Activated CD4-positive, alpha-beta T cell treated with anti-CD3 and anti-CD28 coated beads for 4 hours (primary cell): Measurements from ENCODE around the gene UVRAG.

ENCODE experiments used
- DNase-seq, 2 donors: peaks; one replicate each; pipeline ENCODE4 v3.0.0-alpha.2; 2020

Gene UVRAG

DNA sequence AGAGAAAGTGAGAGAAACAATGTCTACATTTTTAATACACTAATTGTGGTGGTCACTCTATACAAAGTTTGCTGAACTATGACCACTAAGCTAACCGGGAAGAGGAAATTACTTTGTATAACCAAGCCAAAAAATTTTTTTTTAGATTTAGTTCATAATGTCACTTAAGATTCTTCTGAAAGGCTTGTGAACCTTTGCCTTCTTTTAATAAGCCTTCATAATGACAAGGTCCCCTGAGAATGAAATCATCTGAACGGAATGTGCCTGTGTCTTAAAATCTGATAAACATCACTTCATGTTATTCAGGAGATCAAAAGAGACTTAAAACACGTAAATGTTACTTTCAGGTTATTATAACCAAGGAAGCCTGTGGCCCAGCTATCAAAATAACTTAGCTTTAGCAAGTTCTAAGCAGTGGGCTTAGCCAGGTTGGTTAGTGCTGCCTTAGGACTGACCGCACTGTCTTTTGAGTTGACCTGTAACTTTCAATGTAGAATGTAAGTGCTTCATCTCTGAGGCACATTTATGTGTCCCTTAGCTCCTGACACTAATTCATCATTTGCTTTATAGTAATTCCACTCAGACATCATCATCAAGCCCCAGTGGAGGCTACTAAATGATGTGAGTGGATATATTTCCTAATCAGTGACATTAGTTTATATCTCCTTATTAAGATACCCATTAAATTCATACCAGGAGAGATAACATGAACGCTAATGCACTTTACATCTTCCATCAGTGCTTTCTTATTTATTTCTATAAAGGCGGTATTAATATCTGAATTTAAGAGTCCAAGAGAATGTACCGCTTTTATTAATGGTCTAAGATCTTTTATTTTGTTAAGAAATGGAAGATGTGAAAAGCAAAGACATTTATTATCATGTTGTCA lies 268.8 kb downstream of the UVRAG start:
- DNase-seq: no peak

DNA sequence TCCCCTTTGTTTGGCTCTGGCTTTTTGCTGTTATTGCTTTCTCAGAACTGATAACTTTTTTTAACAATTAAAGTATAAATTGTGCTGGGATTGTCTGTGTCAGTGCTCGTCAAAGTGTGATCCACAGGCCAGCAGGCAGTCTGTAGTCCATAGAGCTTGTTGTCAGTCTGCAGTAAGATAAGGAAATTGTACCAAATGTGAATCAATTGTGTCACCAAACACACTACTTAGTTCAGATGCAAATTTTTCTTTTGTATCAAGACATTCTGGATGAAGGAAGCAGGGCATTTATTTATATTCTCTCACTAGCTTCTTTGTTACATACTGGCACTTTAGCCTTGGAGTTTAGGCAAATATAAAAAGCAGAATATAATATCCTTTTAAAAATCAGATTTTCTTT lies 270.3 kb downstream of the UVRAG start:
- no peak for DNase-seq

DNA sequence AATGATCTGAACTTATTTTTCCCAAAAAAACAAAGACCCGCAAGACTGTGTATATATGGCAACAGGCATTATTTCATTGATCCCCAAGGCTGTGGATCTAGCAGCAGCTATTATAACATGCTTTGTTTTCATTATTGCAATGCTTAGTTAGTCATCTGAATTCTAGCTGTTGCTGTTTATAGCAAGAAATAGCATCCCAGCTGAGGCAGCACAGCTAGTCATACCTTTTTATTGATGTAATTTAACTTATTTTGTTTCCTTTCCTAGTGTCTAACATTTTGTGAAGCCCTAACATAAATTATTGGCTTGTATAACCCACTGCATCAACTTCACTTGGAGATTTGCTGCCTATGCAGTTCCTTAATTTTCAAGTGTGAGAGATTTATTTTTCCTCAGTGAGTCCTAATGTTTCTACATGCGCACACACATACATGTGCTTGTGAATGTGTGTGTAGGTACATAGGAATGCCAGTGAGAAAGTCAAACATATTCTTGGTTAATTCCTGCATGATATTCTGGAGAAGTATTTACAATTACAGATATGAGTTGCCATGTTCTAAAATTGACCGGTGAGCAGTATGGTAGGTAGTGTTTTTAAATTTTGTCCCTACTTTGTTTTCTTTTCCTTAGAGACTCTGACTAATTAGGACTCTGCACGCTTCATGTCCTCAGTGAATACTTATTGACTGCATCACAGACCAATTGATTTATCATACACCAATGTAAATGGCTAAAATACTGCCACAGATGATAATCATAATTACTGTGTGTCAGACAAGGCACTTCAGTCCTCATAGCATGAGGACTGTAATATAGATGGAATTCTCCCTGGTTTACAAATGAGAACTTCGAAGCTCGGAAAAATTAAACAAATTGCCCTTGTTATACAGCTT lies 272.0 kb downstream of the UVRAG start:
- DNase-seq: no peak

DNA sequence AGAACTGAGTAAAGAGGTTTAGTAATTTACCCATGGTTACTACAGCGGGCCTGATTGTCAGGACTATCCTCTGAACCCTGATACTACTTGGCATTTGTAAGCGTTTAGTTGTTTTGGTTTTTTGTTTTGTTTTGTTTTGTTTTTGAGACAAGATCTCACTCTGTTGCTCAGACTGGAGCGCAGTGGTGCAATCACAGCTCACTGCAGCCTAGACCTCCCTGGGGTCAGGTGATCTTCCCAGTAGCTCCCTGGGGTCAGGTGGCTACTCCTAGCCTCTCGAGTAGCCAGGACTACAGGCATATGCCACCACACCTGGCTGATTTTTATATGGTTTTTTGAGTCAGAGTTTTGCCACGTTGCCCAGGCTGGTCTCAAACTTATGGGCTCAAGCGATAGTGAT lies 272.7 kb downstream of the UVRAG start:
- no peak for DNase-seq

DNA sequence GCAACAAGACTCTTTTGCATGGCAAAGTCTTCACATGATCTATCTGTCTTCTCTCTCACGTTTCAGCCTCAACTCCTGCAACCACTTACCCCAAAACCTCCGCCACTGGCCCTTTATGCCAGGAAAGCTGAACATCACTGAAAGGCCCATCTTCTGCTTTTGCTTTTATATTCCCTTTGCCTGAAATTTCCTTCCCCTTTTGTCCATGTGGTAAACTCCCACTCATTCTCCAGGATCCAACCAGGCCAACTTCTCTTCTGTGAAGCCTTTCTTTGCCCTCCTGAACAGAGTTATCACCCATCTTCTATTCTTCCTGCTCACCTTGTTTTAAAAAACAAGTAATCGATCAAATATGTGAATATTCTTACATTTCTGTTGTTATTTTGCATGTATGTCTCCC lies 273.5 kb downstream of the UVRAG start:
- DNase-seq: no peak

DNA sequence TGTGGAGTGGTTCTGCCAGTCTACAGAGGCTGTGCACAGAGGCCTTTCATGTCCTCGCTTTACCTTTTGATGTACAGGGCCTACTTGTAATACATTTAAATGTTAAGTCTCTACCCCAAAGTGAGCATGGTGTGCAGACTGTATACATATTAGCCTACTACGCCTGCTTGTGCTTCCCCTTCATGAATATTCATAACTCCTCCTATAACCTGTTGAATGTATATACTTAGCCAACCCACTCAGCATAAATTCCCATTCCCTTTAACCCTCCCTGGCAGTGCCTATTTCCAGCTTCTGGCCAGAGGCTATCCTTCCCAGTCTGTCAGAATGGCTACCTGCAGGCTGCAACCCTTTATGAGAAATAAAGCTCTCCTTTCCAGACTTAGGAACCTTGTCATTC lies 275.2 kb downstream of the UVRAG start:
- no peak for DNase-seq

DNA sequence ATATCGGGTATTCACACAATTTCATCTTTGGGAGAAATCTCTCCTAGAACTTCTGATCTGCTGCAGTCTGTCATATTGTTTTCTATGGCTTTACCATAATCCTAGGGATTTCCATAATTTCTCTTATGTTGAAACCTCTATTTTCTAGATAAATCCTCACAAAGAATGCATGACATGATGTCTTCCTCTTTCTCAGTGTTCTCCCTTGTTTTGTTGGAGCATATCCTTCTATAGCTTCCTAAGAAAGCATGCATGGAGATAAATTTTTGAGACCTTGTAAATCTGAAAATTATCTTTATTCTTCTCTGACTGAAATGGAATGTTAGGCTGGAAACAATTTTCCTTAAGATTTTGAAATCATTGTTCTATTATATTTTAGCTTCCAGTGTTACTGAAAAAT lies 275.8 kb downstream of the UVRAG start:
- DNase-seq: no peak

DNA sequence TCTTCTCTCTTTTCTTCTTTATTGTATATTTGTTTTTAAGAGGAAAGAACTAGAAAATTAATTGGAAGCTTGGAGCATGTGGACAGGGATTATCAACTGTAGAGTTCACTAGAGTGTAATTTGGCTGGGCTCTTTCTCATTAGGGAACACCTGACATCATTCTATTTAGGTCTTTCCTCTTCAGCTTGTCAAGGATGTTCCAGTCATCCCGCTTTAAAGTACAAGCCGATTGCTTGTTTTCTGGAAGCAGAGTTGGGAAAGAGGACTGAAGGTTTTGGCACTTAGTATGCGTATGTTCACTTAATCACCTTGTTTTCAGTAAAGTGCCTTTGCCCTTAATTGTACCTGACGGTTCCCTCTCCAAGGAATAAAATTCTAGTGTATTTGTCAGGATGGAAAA lies 279.7 kb downstream of the UVRAG start:
- DNase-seq: no peak

DNA sequence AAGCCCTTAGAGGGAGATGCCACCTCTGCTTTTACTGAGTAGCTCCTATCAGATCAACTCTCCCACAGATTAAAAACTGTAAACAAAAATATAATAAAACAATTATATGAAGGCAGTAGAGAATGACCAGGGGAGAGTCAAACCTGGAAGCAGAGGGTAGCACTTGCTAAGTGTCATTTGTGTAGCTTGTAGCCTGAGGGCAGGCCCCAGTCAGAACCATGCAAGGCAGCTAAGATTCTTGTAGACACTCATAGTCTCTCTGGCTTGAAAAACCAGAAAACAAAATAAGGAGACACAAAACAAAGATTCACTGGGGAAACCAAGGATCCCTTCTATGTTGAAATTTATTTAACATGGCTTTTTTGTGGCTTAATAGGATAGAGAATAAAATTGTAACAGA lies 280.9 kb downstream of the UVRAG start:
- no peak for DNase-seq

DNA sequence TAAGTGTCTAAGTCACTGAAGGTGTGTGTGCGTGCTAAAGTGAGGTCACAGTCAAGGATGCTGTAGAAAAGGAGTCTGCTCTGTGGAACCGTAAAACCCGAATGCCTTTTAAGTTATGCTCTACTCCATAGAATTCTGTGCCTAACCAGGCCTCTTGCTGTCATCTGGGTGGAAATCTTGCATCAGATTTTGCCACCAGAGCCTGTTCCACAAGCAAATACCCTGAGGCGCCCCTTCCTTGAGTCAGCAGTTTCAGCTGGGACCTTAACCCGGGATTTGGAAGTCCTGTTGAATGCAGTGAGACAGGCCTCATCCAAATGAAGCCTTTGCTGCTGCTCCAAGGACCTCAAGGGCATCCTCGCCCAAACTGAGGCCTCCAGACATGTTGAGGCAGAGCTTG lies 281.5 kb downstream of the UVRAG start:
- DNase-seq: no peak

DNA sequence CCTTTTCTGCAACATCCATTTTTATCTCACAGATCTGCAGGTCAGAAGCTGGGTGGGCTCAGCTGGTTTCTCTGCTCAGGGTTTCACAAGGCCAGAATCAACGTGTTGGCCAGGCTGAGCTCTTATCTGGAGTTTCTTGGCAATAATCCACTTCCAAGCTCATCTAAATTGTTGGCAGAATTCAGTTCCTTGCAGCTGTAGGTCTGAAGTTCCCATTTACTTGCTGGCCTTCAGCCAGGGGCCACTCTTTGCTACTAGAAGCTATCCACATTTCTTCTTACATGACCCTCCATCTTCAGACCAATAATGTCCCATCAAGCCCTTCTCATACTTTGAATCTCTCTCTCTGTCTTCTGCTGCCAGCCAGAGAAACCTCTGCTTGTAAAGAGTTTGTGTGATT lies 287.8 kb downstream of the UVRAG start:
- no peak for DNase-seq

DNA sequence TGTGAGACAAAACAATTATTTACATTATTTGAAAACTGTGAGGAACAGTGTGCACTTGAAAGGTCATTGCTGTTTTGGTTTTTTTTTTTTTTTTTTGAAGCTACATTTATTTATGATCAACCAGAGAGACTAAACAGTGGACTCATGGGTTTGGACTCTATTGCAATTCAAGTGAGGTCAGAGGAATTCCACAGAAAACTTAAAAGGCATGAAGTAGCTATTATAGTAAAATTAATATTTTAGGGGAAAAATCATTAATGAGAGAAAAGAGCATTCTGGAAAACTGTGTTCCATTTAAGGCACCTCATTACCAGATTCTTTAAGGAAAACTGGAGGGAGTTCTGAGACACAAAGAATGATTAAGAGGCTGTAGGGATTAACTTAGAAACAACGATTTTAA lies 288.4 kb downstream of the UVRAG start:
- no peak for DNase-seq

DNA sequence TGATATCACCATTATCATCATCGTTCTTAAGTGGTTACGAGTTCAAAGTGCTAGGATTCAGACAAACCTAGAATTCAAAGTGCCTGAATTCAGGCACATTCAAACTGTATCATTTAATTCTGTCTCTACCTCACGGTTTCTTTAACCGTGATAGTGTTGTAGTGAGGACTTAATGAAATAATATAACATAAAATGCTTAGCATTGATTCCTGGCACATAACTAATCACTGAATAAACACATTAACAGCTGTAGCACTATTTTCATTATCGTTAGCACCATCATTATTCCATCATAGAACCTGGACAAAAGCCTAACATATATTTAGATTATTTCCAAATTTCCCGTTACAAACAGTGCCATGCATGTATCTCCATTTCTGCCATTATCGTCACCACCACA lies 289.3 kb downstream of the UVRAG start:
- no peak for DNase-seq

DNA sequence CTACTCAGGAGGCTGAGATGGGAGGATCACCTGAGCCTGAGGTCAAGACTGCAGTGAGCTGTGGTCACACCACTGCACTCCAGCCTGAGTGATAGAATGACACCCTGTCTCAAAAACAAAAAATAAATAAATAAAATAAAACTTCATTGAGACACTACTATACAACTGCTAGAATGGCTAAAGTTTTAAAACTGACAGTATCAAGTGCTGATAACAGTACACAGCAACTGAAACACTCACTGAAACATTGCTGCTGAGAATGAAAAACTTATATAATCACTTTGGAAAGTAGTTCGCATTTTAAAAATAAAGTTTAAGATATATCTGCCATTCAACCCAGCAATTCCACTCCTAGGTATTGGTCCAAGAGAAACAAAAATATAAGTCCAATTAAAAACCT lies 290.6 kb downstream of the UVRAG start:
- DNase-seq: no peak

DNA sequence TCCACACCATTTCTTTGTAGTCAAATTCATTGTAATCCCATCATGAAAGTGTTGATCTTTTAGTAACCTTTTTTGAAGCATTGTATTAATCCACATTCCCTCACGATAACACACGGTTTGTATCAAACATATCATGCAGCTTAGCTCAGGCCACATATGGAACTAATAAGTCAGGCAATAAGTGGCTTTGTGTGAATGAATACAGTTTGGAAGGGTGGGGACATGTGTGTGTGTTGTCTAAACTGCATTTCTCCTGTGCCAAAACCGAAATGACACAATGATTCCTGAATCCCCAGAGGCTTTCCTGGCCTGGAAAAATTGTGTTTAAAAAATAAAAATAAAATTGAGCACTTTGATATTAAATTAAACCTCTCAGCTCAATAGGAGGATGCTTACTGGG lies 293.0 kb downstream of the UVRAG start:
- no peak for DNase-seq

DNA sequence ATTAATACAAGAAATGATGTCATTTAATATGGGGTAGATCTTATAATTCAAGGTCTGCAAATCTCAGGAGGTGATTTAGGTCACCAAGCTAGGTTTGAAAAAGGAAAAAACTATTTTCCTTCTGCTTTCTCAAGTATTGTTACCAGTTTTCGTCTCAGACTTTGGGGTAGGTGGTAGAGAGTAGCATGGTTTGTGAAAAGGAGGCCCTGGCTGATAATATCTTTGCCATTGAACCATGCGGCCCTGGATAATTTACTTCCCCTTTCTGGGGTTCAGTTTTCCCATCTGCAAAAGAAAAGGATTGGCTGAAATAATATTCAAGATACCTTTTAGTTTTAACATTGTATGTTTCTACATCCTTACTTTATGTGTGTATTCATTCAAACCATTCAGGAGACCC lies 299.2 kb downstream of the UVRAG start:
- no peak for DNase-seq

DNA sequence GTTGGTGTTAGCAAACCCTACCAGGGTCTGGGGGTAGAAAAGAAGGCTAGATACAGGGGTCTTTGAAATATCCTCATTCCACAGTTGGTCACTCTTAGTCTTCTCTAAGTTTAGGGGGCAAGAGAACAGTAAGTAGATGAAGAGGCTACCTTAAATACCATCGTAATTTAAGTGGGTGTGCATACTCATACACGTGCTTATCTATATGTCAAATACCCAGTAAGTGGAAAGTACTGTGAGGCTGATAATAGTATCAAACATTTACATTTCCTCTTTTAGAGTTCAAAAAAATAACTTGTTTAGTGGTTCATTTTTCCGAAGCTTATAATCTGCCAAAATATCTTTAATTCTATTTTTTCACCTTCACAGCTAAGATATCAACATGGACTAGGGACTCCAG lies 300.5 kb downstream of the UVRAG start:
- no peak for DNase-seq

DNA sequence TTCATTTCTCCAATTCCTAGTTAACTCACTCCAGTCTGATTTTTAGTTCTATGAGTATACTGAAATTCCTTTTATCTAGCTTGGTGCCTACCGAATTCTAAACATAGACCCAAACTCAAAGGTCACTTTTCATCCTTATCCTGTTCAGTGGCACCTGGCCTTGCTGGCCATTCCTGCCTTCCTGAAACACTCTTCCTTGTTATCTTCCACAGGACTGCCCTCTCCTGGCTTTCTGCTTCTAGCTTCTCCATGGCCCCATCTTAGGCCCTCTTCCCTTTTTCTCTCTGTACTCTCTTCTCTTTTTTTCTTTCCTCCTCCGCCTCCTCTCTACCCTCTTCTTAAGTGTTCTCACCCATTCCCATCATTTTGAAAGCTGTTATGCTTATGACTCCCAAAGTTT lies 304.0 kb downstream of the UVRAG start:
- DNase-seq: no peak

DNA sequence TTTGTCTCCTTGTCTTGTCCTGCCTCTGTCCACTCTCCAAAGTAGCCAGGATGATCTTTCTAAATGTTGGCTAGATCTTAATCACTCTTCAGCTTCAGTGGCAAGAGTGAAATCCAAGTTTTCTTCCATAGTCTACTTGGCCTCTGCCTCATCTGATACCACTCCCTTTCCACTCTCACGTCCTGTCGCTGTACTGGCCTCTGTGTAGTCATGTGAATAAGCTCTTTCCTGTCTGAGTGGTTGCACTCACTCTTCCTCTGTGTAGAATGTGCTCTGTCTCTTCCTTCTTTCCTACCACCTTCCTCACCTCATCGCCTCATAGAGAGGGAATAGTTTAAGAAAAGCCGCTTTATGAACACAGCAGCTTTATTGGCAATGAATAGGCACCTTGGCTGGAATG lies 304.8 kb downstream of the UVRAG start:
- DNase-seq: no peak

DNA sequence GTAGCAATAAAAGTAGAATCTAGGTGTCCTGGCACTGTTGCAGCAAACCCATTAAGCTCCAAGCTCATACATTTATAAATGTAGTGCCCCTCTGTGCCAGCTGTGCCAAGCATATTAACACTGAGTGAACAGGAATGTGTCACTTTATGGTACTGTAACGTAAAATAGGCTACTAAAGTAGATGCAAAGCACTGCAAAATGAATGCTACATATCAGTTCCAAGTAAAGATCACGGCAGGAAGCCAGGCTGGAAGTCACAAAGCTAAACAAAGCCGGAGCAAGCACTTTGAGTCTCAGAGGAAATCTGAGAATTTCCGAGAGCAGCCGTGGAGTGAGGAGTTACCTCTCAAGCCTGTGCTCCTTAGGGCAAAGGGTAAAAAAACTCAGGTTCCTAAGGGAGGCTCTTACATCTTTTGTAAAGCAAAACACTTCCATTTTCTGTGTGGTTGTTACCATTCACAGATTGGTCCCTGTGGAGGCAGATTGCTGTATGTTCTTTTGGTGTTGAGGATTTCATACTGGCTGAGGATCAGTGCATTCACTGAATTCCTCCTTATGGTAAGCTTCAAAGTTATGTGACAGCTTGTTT lies 305.6 kb downstream of the UVRAG start:
- no peak for DNase-seq

DNA sequence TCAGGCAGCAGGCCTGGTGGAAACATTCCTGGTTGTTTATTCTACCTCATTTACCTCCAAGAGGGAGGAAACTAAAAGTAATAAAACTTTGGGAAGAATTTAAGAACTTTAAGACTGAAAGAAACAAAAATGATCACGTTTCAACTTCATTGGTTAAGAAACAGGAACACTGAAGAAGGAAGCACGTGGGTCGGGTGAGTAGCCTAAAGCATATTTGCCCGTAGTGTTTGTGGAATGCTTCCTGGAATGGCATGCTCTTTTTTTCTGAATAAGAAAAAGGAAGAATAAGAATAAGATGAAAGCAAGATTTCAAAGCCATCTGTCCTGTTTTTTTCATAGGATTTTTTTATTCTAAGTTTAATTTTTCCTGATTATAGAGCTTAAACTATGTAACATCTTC lies 308.2 kb downstream of the UVRAG start:
- DNase-seq: no peak

DNA sequence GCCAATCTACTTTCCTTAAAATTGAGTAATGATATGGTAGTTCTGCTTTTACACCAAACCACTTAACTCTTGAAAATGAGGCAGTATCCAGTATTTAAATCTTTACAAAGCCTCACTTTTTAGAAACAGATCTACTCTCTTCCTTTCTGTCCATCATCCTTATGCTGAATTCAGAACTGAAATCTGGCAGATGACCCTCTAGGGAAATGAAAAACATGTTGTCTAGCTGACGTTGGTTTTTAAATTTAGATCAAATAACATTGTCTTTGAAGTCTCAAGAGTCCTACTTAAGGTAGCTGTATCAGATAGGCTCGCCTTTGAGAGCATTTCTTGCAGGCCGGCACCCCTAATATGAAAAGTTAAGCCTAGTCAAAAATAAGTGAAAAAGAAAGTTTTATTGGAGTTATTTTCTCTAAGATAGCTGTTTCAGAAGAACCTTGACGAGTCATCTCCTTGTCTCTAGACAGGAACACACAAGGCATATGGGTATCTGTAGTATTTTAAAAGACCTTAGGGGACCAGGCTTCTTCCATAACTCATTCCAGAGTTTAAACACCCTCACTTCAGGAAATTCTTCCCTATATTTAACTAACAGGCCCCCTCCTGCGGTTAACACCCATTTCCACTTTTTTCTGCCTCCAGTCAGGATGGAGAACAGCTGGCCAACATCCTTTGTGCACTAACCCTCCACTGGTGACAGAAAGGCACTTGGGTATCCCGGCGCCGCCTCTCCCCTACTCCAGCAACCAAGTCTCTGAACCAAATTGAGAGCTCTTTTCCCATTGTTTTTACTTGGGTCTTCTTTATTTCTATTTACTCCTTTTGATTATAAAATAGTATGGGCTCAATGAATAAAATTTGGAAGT lies 310.1 kb downstream of the UVRAG start:
- no peak for DNase-seq

DNA sequence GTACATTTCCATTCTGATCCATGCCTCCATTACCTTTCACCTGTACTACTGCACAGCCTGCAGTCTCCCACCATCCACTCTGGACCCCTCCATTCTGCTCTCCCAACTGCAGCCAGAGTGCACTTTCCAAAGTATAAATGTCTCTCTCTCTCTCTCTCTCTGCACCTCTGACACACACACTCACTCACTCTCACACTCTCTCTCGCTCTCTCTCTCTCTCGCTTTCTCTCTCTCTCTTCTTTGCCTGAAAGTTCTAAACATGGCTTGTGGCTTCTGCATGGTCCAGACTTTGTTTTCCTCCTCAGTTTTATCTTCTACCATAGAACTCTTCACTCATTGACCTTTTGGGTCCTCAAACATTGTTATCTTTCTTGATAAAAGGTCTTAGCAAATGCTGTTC lies 314.7 kb downstream of the UVRAG start:
- no peak for DNase-seq
